Frontal cortex (tissue), 4 donors: ENCODE data around the gene CHST7. TPM values are rescaled to one million over a fixed set of nuclear protein-coding genes. Genes with fewer than 3 reads are reported as not detected.

Source experiments
- DNase-seq, 2 donors: peaks; one replicate each; pipeline ENCODE4 v3.0.0; 2012; ENCODE audit warnings: low spot score in 2 of 2
- FAIRE-seq: peaks from 2 replicates; lab custom pipeline; 2012; peaks lifted over from hg19 to GRCh38; lab: Jason Lieb, UNC
- total RNA-seq: library from RNA; depleted of rRNA; stranded (reverse); fragments of >200 nt; gene quantifications from one replicate; pipeline ENCODE4 v1.2.3, GENCODE V29; 2014
- donor health status: control.
- donor health status: control.
- donor health status: control.

CHST7 gene
- total RNA-seq, 1 donor from 2014 or later: 6.5 TPM

GRCh38 chrX:46571423-46572339 lies 1.9 kb upstream of the CHST7 start:
- FAIRE-seq: no peak
- no peak for DNase-seq

GRCh38 chrX:46572340-46572936 lies 1.1 kb upstream of the CHST7 start:
- DNase-seq (no peak), FAIRE-seq (no peak)

GRCh38 chrX:46573892-46574773 lies 568 bp downstream of the CHST7 start:
- FAIRE-seq: no peak

GRCh38 chrX:46574774-46575381 lies 1.3 kb downstream of the CHST7 start:
- no peak for DNase-seq

More at GRCh38 chrX:46573892-46574773, 568 bp downstream of the CHST7 start:
- no peak for DNase-seq

GRCh38 chrX:46575586-46575985 lies 2.0 kb downstream of the CHST7 start:
- no peak for DNase-seq

More at GRCh38 chrX:46574774-46575381, 1.3 kb downstream of the CHST7 start:
- no peak for FAIRE-seq

GRCh38 chrX:46575991-46576392 lies 2.4 kb downstream of the CHST7 start:
- FAIRE-seq (no peak), DNase-seq (no peak)

More at GRCh38 chrX:46575586-46575985, 2.0 kb downstream of the CHST7 start:
- FAIRE-seq: no peak

- FAIRE-seq (no peak), DNase-seq (no peak)
Measured at GRCh38 chrX:46576458-46576857, 2.9 kb downstream of the CHST7 start.

- DNase-seq: no peak
- no peak for FAIRE-seq
Measured at GRCh38 chrX:46577221-46578005, 3.8 kb downstream of the CHST7 start.

- no peak for DNase-seq
- FAIRE-seq: no peak
Measured at GRCh38 chrX:46579250-46579649, 5.7 kb downstream of the CHST7 start.

GRCh38 chrX:46580613-46581012 lies 7.0 kb downstream of the CHST7 start:
- DNase-seq (no peak), FAIRE-seq (no peak)

- DNase-seq (no peak), FAIRE-seq (no peak)
Measured at GRCh38 chrX:46582325-46582724, 8.8 kb downstream of the CHST7 start.

- no peak for FAIRE-seq
Measured at GRCh38 chrX:46582966-46583365, 9.4 kb downstream of the CHST7 start.

GRCh38 chrX:46584736-46585135 lies 11.2 kb downstream of the CHST7 start:
- no peak for DNase-seq
- FAIRE-seq: no peak

More at GRCh38 chrX:46582966-46583365, 9.4 kb downstream of the CHST7 start:
- DNase-seq: no peak

- FAIRE-seq: no peak
- no peak for DNase-seq
Measured at GRCh38 chrX:46587158-46587557, 13.6 kb downstream of the CHST7 start.

GRCh38 chrX:46587753-46588171 lies 14.2 kb downstream of the CHST7 start:
- no peak for DNase-seq

GRCh38 chrX:46588263-46588662 lies 14.7 kb downstream of the CHST7 start:
- no peak for DNase-seq
- no peak for FAIRE-seq

More at GRCh38 chrX:46587753-46588171, 14.2 kb downstream of the CHST7 start:
- FAIRE-seq: no peak

- DNase-seq (no peak), FAIRE-seq (no peak)
Measured at GRCh38 chrX:46589977-46590723, 16.6 kb downstream of the CHST7 start.

GRCh38 chrX:46595084-46595483 lies 21.5 kb downstream of the CHST7 start:
- DNase-seq (no peak), FAIRE-seq (no peak)
